Osteocyte (in vitro differentiated cells): ENCODE results near the gene GPC6. TPM values are rescaled to one million over a fixed set of nuclear protein-coding genes. Genes with fewer than 3 reads are reported as not detected.

ENCODE experiments used
- DNase-seq: peaks from one replicate; pipeline ENCODE4 v3.0.0; 2021; ENCODE audit warnings: mixed read lengths; ENCODE audit not compliant: unreplicated experiment; ENCODE audit errors: extremely low spot score
- H3K27ac Mint-ChIP-seq: one replicate; pipeline ENCODE4 v1.8.0; 2021; ENCODE audit warnings: mild to moderate bottlenecking, mixed read lengths; ENCODE audit not compliant: unreplicated experiment
- H3K27me3 Mint-ChIP-seq: one replicate; pipeline ENCODE4 v1.8.0; 2021; ENCODE audit warnings: mixed read lengths; ENCODE audit not compliant: unreplicated experiment
- H3K36me3 Mint-ChIP-seq: one replicate; pipeline ENCODE4 v1.8.0; 2021; ENCODE audit warnings: mixed read lengths; ENCODE audit not compliant: unreplicated experiment
- H3K4me1 Mint-ChIP-seq: one replicate; pipeline ENCODE4 v1.8.0; 2021; ENCODE audit warnings: mixed read lengths; ENCODE audit not compliant: unreplicated experiment
- H3K4me3 Mint-ChIP-seq: one replicate; pipeline ENCODE4 v1.8.0; 2021; ENCODE audit warnings: mild to moderate bottlenecking, moderate library complexity, mixed read lengths; ENCODE audit not compliant: unreplicated experiment
- H3K9me3 Mint-ChIP-seq: one replicate; pipeline ENCODE4 v1.8.0; 2021; ENCODE audit warnings: mixed read lengths; ENCODE audit not compliant: unreplicated experiment
- CTCF ChIP-seq: fragments of 200-600 bp; sonication (generic); IDR thresholded peaks from 2 replicates; pipeline ENCODE4 v1.5.0; 2021; ENCODE audit warnings: antibody characterized with exemption, mild to moderate bottlenecking, moderate library complexity
- total RNA-seq: library from RNA; stranded (reverse); gene quantifications from 2 replicates; pipeline ENCODE4 v1.2.1, GENCODE V29; 2021

GPC6 gene
- total RNA-seq, 1 donor from 2014 or later, result 125 TPM

GRCh38 chr13:94172416-94172815 lies 945.8 kb downstream of the GPC6 start:
- Mint-ChIP-seq H3K9me3 (peaks cover 6% of the 10 kb centered on the region), H3K4me1 (peaks cover 58% of the 10 kb centered on the region)
- DNase-seq, result no peak

GRCh38 chr13:94173312-94173854 lies 946.8 kb downstream of the GPC6 start:
- no peak overlapping the region for H3K4me3 Mint-ChIP-seq
- H3K27me3 Mint-ChIP-seq, result no peaks in the 10 kb centered on the region
- peaks cover 64% of the 10 kb centered on the region for H3K4me1 Mint-ChIP-seq
- DNase-seq, result no peak
- TF ChIP-seq CTCF, result peak; percentile 40
- H3K27ac Mint-ChIP-seq, result peak overlapping the region; percentile 75
- H3K9me3 Mint-ChIP-seq, result peaks cover 7% of the 10 kb centered on the region
- H3K36me3 Mint-ChIP-seq, result peaks cover 8% of the 10 kb centered on the region

More at GRCh38 chr13:94172416-94172815, 945.8 kb downstream of the GPC6 start:
- H3K27ac Mint-ChIP-seq, result no peak overlapping the region
- H3K4me3 Mint-ChIP-seq, result no peak overlapping the region
- H3K27me3 Mint-ChIP-seq, result no peaks in the 10 kb centered on the region
- peaks cover 8% of the 10 kb centered on the region for H3K36me3 Mint-ChIP-seq
- TF ChIP-seq CTCF, result no peak

- H3K9me3 Mint-ChIP-seq, result peaks cover 13% of the 10 kb centered on the region
- no peak overlapping the region for H3K27ac Mint-ChIP-seq
- H3K4me3 Mint-ChIP-seq, result no peak overlapping the region
- H3K4me1 Mint-ChIP-seq, result peaks cover 70% of the 10 kb centered on the region
- DNase-seq, result no peak
- TF ChIP-seq CTCF, result no peak
- no peaks in the 10 kb centered on the region for H3K27me3 Mint-ChIP-seq
- H3K36me3 Mint-ChIP-seq, result peaks cover 8% of the 10 kb centered on the region
These were observed 947.4 kb downstream of the GPC6 start for GRCh38 chr13:94174009-94174408.

- Mint-ChIP-seq H3K27ac (no peak overlapping the region), H3K9me3 (peaks cover 14% of the 10 kb centered on the region), H3K27me3 (no peaks in the 10 kb centered on the region), H3K4me3 (no peak overlapping the region), H3K4me1 (peaks cover 64% of the 10 kb centered on the region), H3K36me3 (peaks cover 6% of the 10 kb centered on the region)
- no peak for DNase-seq
- TF ChIP-seq CTCF, result no peak
These were observed 948.5 kb downstream of the GPC6 start for GRCh38 chr13:94175076-94175475.

GRCh38 chr13:94176561-94176960 lies 950.0 kb downstream of the GPC6 start:
- H3K36me3 Mint-ChIP-seq, result peaks cover 4% of the 10 kb centered on the region

More at GRCh38 chr13:94176561-94176960, 950.0 kb downstream of the GPC6 start:
- H3K4me3 Mint-ChIP-seq, result no peak overlapping the region
- peaks cover 52% of the 10 kb centered on the region for H3K4me1 Mint-ChIP-seq
- peak overlapping the region; percentile 27 for H3K27ac Mint-ChIP-seq
- peaks cover 14% of the 10 kb centered on the region for H3K9me3 Mint-ChIP-seq
- DNase-seq, result no peak
- TF ChIP-seq CTCF, result no peak
- H3K27me3 Mint-ChIP-seq, result no peaks in the 10 kb centered on the region
